IPS-18a (cell line): ENCODE data around the gene PCDH15.

ENCODE experiments used
- H3K27ac ChIP-seq: one replicate; pipeline ENCODE4 v1.5.1; 2013; ENCODE audit warnings: low read length
- H3K27me3 ChIP-seq: one replicate; pipeline ENCODE4 v1.6.1; 2013; ENCODE audit warnings: mild to moderate bottlenecking, low read length; ENCODE audit not compliant: control insufficient read depth, insufficient read depth
- H3K36me3 ChIP-seq: one replicate; pipeline ENCODE4 v1.6.1; 2013; ENCODE audit warnings: low read depth, low read length; ENCODE audit not compliant: control insufficient read depth
- H3K4me1 ChIP-seq: one replicate; pipeline ENCODE4 v1.6.1; 2013; ENCODE audit warnings: low read depth, low read length; ENCODE audit not compliant: control insufficient read depth
- H3K4me3 ChIP-seq: one replicate; pipeline ENCODE4 v1.5.1; 2013; ENCODE audit warnings: low read length
- H3K9ac ChIP-seq: one replicate; pipeline ENCODE4 v1.6.1; 2013; ENCODE audit warnings: mild to moderate bottlenecking, low read length, moderate library complexity
- H3K9me3 ChIP-seq: one replicate; pipeline ENCODE4 v1.6.1; 2013; ENCODE audit warnings: low read depth, low read length; ENCODE audit not compliant: control insufficient read depth

Gene PCDH15

GRCh38 chr10:54125098-54125747, 675.8 kb downstream of the PCDH15 start:
- H3K27me3 ChIP-seq, result no peaks in the 10 kb centered on the region

GRCh38 chr10:54124209-54124885, 676.7 kb downstream of the PCDH15 start:
- no peaks in the 10 kb centered on the region for H3K4me1 ChIP-seq
- H3K36me3 ChIP-seq, result no peaks in the 10 kb centered on the region
- no peak overlapping the region for H3K4me3 ChIP-seq
- H3K9ac ChIP-seq, result no peak overlapping the region
- no peak overlapping the region for H3K27ac ChIP-seq
- H3K27me3 ChIP-seq, result no peaks in the 10 kb centered on the region
- H3K9me3 ChIP-seq, result no peaks in the 10 kb centered on the region

More at GRCh38 chr10:54125098-54125747, 675.8 kb downstream of the PCDH15 start:
- no peaks in the 10 kb centered on the region for H3K9me3 ChIP-seq
- H3K4me3 ChIP-seq, result no peak overlapping the region
- H3K4me1 ChIP-seq, result no peaks in the 10 kb centered on the region
- H3K27ac ChIP-seq, result no peak overlapping the region
- H3K9ac ChIP-seq, result no peak overlapping the region
- H3K36me3 ChIP-seq, result no peaks in the 10 kb centered on the region

GRCh38 chr10:54120806-54121205, 680.2 kb downstream of the PCDH15 start:
- no peak overlapping the region for H3K27ac ChIP-seq

GRCh38 chr10:54108961-54109360, 692.1 kb downstream of the PCDH15 start:
- Histone ChIP-seq H3K36me3 (no peaks in the 10 kb centered on the region), H3K9me3 (no peaks in the 10 kb centered on the region), H3K27ac (no peak overlapping the region), H3K4me3 (no peak overlapping the region), H3K4me1 (no peaks in the 10 kb centered on the region), H3K27me3 (no peaks in the 10 kb centered on the region), H3K9ac (no peak overlapping the region)

More at GRCh38 chr10:54120806-54121205, 680.2 kb downstream of the PCDH15 start:
- H3K9ac ChIP-seq, result no peak overlapping the region
- H3K36me3 ChIP-seq, result no peaks in the 10 kb centered on the region
- H3K9me3 ChIP-seq, result no peaks in the 10 kb centered on the region
- H3K27me3 ChIP-seq, result no peaks in the 10 kb centered on the region
- no peak overlapping the region for H3K4me3 ChIP-seq
- no peaks in the 10 kb centered on the region for H3K4me1 ChIP-seq

GRCh38 chr10:54096892-54097291, 704.1 kb downstream of the PCDH15 start:
- Histone ChIP-seq H3K4me1 (no peaks in the 10 kb centered on the region), H3K9ac (no peak overlapping the region), H3K4me3 (no peak overlapping the region), H3K27me3 (no peaks in the 10 kb centered on the region), H3K27ac (no peak overlapping the region), H3K36me3 (no peaks in the 10 kb centered on the region), H3K9me3 (no peaks in the 10 kb centered on the region)

- no peak overlapping the region for H3K9ac ChIP-seq
- no peaks in the 10 kb centered on the region for H3K4me1 ChIP-seq
- H3K27ac ChIP-seq, result no peak overlapping the region
- no peak overlapping the region for H3K4me3 ChIP-seq
- no peaks in the 10 kb centered on the region for H3K27me3 ChIP-seq
- H3K36me3 ChIP-seq, result no peaks in the 10 kb centered on the region
- H3K9me3 ChIP-seq, result no peaks in the 10 kb centered on the region
Observed at GRCh38 chr10:54094321-54094720, 706.7 kb downstream of the PCDH15 start.

GRCh38 chr10:54091237-54091636, 709.8 kb downstream of the PCDH15 start:
- Histone ChIP-seq H3K4me1 (no peaks in the 10 kb centered on the region), H3K9ac (no peak overlapping the region), H3K9me3 (no peaks in the 10 kb centered on the region), H3K27ac (no peak overlapping the region), H3K27me3 (no peaks in the 10 kb centered on the region), H3K4me3 (no peak overlapping the region), H3K36me3 (no peaks in the 10 kb centered on the region)

- no peak overlapping the region for H3K27ac ChIP-seq
- no peak overlapping the region for H3K9ac ChIP-seq
- peaks cover 3% of the 10 kb centered on the region for H3K4me1 ChIP-seq
- H3K36me3 ChIP-seq, result no peaks in the 10 kb centered on the region
- H3K27me3 ChIP-seq, result no peaks in the 10 kb centered on the region
- peaks cover 5% of the 10 kb centered on the region for H3K9me3 ChIP-seq
- no peak overlapping the region for H3K4me3 ChIP-seq
Observed at GRCh38 chr10:54081950-54082349, 719.1 kb downstream of the PCDH15 start.

GRCh38 chr10:54067361-54067760, 733.7 kb downstream of the PCDH15 start:
- H3K4me3 ChIP-seq, result no peak overlapping the region
- no peak overlapping the region for H3K9ac ChIP-seq
- no peaks in the 10 kb centered on the region for H3K27me3 ChIP-seq
- H3K4me1 ChIP-seq, result no peaks in the 10 kb centered on the region
- no peak overlapping the region for H3K27ac ChIP-seq
- H3K9me3 ChIP-seq, result no peaks in the 10 kb centered on the region
- H3K36me3 ChIP-seq, result no peaks in the 10 kb centered on the region

- no peaks in the 10 kb centered on the region for H3K4me1 ChIP-seq
- H3K36me3 ChIP-seq, result no peaks in the 10 kb centered on the region
- H3K9ac ChIP-seq, result no peak overlapping the region
- H3K4me3 ChIP-seq, result no peak overlapping the region
- H3K27ac ChIP-seq, result no peak overlapping the region
- no peaks in the 10 kb centered on the region for H3K9me3 ChIP-seq
- no peaks in the 10 kb centered on the region for H3K27me3 ChIP-seq
Observed at GRCh38 chr10:54066646-54067045, 734.4 kb downstream of the PCDH15 start.

- H3K9me3 ChIP-seq, result no peaks in the 10 kb centered on the region
- H3K9ac ChIP-seq, result no peak overlapping the region
- H3K27ac ChIP-seq, result no peak overlapping the region
- no peak overlapping the region for H3K4me3 ChIP-seq
- no peaks in the 10 kb centered on the region for H3K4me1 ChIP-seq
- no peaks in the 10 kb centered on the region for H3K27me3 ChIP-seq
- H3K36me3 ChIP-seq, result no peaks in the 10 kb centered on the region
Observed at GRCh38 chr10:54065106-54065505, 735.9 kb downstream of the PCDH15 start.

- Histone ChIP-seq H3K9me3 (no peaks in the 10 kb centered on the region), H3K36me3 (no peaks in the 10 kb centered on the region), H3K27ac (no peak overlapping the region), H3K9ac (no peak overlapping the region), H3K4me1 (no peaks in the 10 kb centered on the region), H3K4me3 (no peak overlapping the region), H3K27me3 (no peaks in the 10 kb centered on the region)
Observed at GRCh38 chr10:54064215-54064614, 736.8 kb downstream of the PCDH15 start.
